Prostate gland (tissue), 2 donors: ENCODE measurements around the gene TCF4. TPM values are rescaled to one million over a fixed set of nuclear protein-coding genes. Genes with fewer than 3 reads are reported as not detected.

ENCODE experiments used
- DNase-seq: peaks from one replicate; pipeline ENCODE4 v3.0.0-alpha.2; 2019; ENCODE audit warnings: low spot score
- H3K27ac ChIP-seq, 2 donors: fragments of 200-600 bp; sonication (generic); 2 replicates each; pipeline ENCODE4 v1.5.1; 2017 to 2019
- H3K27me3 ChIP-seq: fragments of 200-600 bp; sonication (generic); replicated peaks from 2 replicates; pipeline ENCODE4 v1.5.1; 2019; ENCODE audit not compliant: insufficient read depth
- H3K36me3 ChIP-seq, 2 donors: fragments of 200-600 bp; sonication (generic); 1 replicate in 1 of 2; 2 replicates in 1 of 2; pipeline versions ENCODE4 v1.5.1 to v1.8.1; 2017 to 2019
- H3K4me1 ChIP-seq: fragments of 200-600 bp; sonication (generic); replicated peaks from 2 replicates; pipeline ENCODE4 v1.5.1; 2019
- H3K4me3 ChIP-seq, 2 donors: fragments of 200-600 bp; sonication (generic); 2 replicates each; pipeline ENCODE4 v1.5.1; 2017 to 2019
- H3K9me3 ChIP-seq: fragments of 200-600 bp; sonication (generic); 2 replicates; pipeline ENCODE4 v1.5.1; 2017
- CTCF ChIP-seq, 4 experiments: fragments of 200-600 bp in 2 of 4; fragments of 450-650 bp in 2 of 4; sonication (generic) in 2 of 4; IDR thresholded peaks; 1 replicate in 3 of 4; 2 replicates in 1 of 4; pipeline ENCODE4 v1.5.1; 2016 to 2019; ENCODE audit warnings: antibody characterized with exemption in 4 of 4, mild to moderate bottlenecking in 2 of 4, moderate library complexity in 2 of 4
- POLR2A ChIP-seq: fragments of 450-650 bp; IDR thresholded peaks from one replicate; pipeline ENCODE4 v1.6.1; 2016; ENCODE audit warnings: antibody characterized with exemption, mild to moderate bottlenecking
- POLR2AphosphoS5 ChIP-seq: sonication (generic); formaldehyde crosslinking; IDR thresholded peaks from one replicate; pipeline ENCODE4 v1.6.1; 2017; ENCODE audit warnings: antibody characterized with exemption
- whole genome bisulfite sequencing: methylation state at CpG from one replicate; pipeline ENCODE4 v1.1.5; 2018; 5-methylcytosine and 5-hydroxymethylcytosine counted together
- intact Hi-C: fragments of 100-400 bp; cut with DNase I; formaldehyde crosslinking; loops from one replicate; pipeline ENCODE4 v1.14.2; 2022
- total RNA-seq, 2 donors: library from RNA; depleted of rRNA; stranded (reverse); fragments of >200 nt; gene quantifications; one replicate each; pipeline ENCODE4 v1.1.0, GENCODE V29; 2016

TCF4 gene
- total RNA-seq, 2 donors from 2014 or later: 29.8 to 87.2 TPM

DNA sequence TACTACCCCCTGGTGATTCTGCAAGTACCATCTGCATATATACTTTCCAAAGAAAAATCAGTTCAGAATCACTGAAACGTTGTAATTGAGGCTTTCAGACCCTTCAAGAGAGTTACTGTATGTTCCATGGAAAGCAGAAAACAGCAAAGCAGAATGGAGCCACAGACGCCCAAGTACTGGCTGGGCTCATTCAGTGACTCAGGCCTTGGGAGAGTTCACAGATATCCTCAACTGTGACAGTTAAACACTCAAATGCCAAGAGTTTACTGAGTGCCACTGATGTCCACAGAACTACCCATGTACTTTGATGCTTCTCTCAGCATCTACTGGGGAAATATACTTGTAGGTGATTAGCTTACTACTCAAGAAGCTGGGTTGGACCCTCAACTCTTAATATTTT lies 303.4 kb downstream of the TCF4 start:
- intact Hi-C loops: no loop called here
- Histone ChIP-seq H3K27ac (no peak overlapping the region), H3K4me1 (no peaks in the 10 kb centered on the region), H3K4me3 (no peak overlapping the region), H3K27me3 (no peaks in the 10 kb centered on the region), H3K36me3 (no peaks in the 10 kb centered on the region), H3K9me3 (no peaks in the 10 kb centered on the region)
- no peak for DNase-seq
- 92% methylated on average over 2 of the region's 2 CpGs for WGBS
- TF ChIP-seq CTCF (IDR thresholded peaks at IDR 0.05) (no peak), POLR2AphosphoS5 (no peak), POLR2A (no peak)

DNA sequence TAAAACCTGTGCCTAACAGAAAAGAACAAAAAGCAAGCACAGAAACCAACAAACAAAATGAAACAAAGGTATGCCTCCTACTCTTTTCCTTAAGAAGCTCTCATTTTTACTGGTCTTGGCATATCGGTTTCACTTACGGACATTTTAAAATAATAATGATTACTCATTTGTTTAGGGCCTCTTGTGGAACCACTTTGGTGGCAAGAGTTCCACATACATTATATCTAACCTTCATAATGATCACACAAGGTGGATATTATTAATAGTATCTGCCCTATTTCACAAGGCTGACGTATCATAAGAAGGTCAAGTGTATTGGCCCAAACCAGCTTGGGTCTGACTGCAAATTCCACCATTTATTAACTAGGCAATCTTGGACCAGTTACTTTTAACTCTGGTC lies 304.7 kb downstream of the TCF4 start:
- no peaks in the 10 kb centered on the region for H3K4me1 ChIP-seq
- DNase-seq: no peak
- no peaks in the 10 kb centered on the region for H3K36me3 ChIP-seq
- intact Hi-C loops: no loop called here
- H3K27ac ChIP-seq: no peak overlapping the region
- 97% methylated on average over 3 of the region's 3 CpGs for WGBS
- H3K27me3 ChIP-seq: no peaks in the 10 kb centered on the region
- H3K4me3 ChIP-seq: no peak overlapping the region
- no peak for TF ChIP-seq POLR2AphosphoS5
- no peaks in the 10 kb centered on the region for H3K9me3 ChIP-seq

DNA sequence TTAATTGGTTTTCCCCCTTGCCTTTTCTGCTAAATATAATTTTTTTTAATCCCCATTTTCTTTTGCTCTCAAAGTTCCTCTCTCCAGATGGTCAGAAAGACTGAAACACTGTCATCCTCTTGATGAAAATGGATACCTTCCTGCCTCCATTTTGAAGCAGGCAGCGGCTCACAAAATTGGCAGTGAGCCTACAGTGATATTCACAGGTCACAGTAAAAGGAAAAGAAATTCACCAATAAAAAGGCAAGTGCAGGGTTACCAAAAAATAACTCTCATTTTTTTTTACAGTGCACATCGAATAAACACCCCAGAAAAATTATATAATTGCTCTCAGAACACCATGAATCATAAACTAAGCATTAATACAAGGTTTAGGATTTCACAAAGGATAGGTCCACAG lies 307.5 kb downstream of the TCF4 start:
- TF ChIP-seq CTCF (IDR thresholded peaks at IDR 0.05) (no peak), POLR2AphosphoS5 (no peak), POLR2A (no peak)
- H3K27ac ChIP-seq: no peak overlapping the region
- 39% methylated on average over 2 of the region's 2 CpGs for WGBS

DNA sequence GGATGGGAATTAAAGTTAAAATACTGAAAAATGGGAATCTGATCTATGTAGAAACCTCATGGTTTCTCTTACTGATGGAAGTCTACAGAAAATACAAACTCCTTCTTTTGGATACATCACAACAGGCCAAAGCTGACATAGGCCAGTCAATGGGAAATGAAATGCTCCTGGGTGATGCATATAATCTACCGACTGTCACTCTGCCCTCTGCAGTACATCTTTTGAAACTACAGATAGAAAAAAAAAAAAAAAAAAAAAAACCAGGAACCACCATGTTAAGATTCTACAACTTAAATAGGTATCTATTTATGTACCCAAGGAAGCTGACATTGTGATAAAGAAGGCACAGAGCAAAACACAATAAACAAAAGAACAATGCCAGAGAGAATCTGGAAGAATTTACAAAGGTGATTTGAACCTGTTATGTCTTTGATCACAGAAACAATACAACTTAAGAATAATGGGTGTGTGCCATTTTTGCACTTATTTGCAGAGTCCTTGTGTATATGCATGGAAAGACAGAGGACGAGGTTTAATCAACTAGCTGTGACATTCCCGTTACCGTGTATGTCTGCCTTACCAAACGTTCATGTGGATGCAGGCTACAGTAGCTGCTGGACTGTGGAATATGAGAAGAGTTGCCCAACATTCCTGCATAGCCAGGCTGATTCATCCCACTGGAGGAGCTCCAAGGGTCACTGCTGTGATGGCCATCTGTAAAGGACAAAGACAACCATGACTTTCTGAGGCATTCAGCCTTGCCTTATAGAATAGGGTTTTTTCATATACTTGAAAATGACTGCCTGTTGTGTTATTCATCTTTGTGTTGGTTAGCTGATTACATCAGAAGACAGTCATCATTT lies 312.7 kb downstream of the TCF4 start:
- intact Hi-C loops: no loop called here
- Histone ChIP-seq H3K4me1 (no peaks in the 10 kb centered on the region), H3K4me3 (no peak overlapping the region), H3K27me3 (no peaks in the 10 kb centered on the region), H3K36me3 (no peaks in the 10 kb centered on the region), H3K9me3 (no peaks in the 10 kb centered on the region), H3K27ac (no peak overlapping the region)
- DNase-seq: no peak
- TF ChIP-seq POLR2A: no peak
- TF ChIP-seq CTCF (IDR thresholded peaks at IDR 0.05): no peak
- TF ChIP-seq POLR2AphosphoS5: no peak
- 84% methylated on average over 5 of the region's 5 CpGs for WGBS

More for the DNA sequence above, 307.5 kb downstream of the TCF4 start:
- H3K36me3 ChIP-seq: no peaks in the 10 kb centered on the region
- no peaks in the 10 kb centered on the region for H3K27me3 ChIP-seq
- H3K4me3 ChIP-seq: no peak overlapping the region
- no peaks in the 10 kb centered on the region for H3K9me3 ChIP-seq
- no peak for DNase-seq
- H3K4me1 ChIP-seq: no peaks in the 10 kb centered on the region
- intact Hi-C loops: no loop called here

DNA sequence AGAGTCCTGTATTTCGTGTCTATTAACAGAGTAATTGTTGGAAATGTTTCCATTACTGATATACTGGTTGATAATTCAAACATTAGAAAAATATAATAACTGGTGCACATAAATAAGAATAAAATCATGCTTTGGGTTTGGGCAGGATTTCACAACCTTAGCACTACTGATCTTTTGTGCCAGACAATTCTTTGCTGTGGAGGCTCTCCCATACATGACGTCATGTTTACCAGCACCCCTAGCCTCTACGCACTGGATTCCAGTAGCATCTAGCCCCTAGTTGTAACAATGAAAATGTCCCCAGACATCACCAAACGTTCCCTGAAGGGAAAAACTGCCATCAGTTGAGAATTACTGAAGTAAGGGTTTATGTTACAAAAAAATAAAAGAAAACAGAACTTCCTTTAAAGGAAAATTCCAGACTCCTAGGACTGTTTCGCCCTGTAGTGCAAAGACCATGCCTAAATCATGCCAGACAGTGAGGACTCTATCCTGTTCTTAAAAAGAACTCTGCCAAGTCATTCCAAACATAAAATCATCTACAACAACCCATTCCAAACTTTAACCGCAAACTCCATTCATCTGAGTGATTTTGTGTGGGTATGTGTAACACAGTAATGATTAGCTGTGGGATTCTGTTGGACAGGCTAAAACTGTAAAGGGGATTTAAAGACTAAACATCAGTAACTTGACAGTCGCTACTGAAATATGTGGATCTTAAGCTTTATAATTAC lies 315.3 kb downstream of the TCF4 start:
- 83% methylated on average over 7 of the region's 7 CpGs for WGBS
- no peaks in the 10 kb centered on the region for H3K4me1 ChIP-seq
- H3K9me3 ChIP-seq: no peaks in the 10 kb centered on the region
- no peak for DNase-seq
- no peaks in the 10 kb centered on the region for H3K36me3 ChIP-seq
- intact Hi-C loops: no loop called here
- TF ChIP-seq CTCF (IDR thresholded peaks at IDR 0.05) (no peak), POLR2AphosphoS5 (no peak), POLR2A (no peak)
- no peaks in the 10 kb centered on the region for H3K27me3 ChIP-seq
- no peak overlapping the region for H3K27ac ChIP-seq
- H3K4me3 ChIP-seq: no peak overlapping the region
